GM18517 (cell line): ENCODE data around the gene CDC5L.

ENCODE experiments used
- ATAC-seq: cut with Tn5 transposase; IDR thresholded peaks from one replicate; pipeline ENCODE4 v1.9.1; 2021; ENCODE audit warnings: mild to moderate bottlenecking, moderate library complexity; ENCODE audit not compliant: unreplicated experiment

Gene CDC5L

GRCh38 chr6:44495036-44495901, 107.8 kb downstream of the CDC5L start:
- no peak for ATAC-seq

GRCh38 chr6:44496665-44497369, 109.3 kb downstream of the CDC5L start:
- no peak for ATAC-seq

DNA sequence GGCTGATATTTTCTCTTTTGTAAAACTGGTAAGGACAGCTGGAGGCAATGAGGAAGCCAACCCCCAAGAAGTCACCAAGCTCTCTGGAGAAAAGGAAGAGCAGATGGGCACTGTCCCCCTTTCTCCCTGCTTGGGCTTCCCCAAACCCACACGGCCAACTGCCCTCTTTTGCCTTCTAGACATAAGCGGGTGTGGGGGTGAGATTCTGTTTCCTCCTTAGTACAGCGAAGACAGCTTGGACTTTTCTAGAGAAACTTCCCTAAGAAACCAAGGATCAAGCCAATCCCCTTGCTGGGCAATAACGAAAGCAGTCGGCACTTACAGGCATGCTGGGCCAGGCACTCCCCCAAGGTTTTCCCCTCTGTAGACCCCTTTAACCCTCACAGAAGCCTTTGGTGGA, 110.3 kb downstream of the CDC5L start:
- ATAC-seq: no peak

GRCh38 chr6:44498436-44498835, 110.9 kb downstream of the CDC5L start:
- ATAC-seq: no peak

GRCh38 chr6:44499609-44500008, 112.1 kb downstream of the CDC5L start:
- ATAC-seq: no peak
